Activated T-helper 1 cell treated with anti-CD3 and anti-CD28 coated beads, Interleukin-12 subunit alpha, Interleukin-12 subunit beta, Interleukin-2, Interleukin-4 antibody, amounts not matched to agents 30 ng/mL and 10 ng/mL and 1 ng/mL, durations not matched to agents 14 hours and 24 hours and 36 hours (primary cell): Measurements from ENCODE around the gene LRRC3. TPM values are rescaled to one million over a fixed set of nuclear protein-coding genes. Genes with fewer than 3 reads are reported as not detected.
"Not testable (repeated sequence)": the region's sequence is repeated elsewhere in the genome, so short reads cannot be mapped to it uniquely, and the experiment has no call there.

Source experiments
- DNase-seq: peaks from one replicate; pipeline ENCODE4 v3.0.0; 2021; ENCODE audit warnings: low spot score
- H3K27ac Mint-ChIP-seq: one replicate; pipeline ENCODE4 v1.8.0; 2021; ENCODE audit warnings: mild to moderate bottlenecking, mixed read lengths
- H3K27me3 Mint-ChIP-seq: one replicate; pipeline ENCODE4 v1.8.0; 2022; ENCODE audit warnings: mild to moderate bottlenecking, moderate library complexity, mixed read lengths; ENCODE audit not compliant: insufficient read depth
- H3K36me3 Mint-ChIP-seq: one replicate; pipeline ENCODE4 v1.8.0; 2021; ENCODE audit warnings: low read depth, mixed read lengths
- H3K4me1 Mint-ChIP-seq: one replicate; pipeline ENCODE4 v1.8.0; 2021; ENCODE audit warnings: low read depth, mixed read lengths
- H3K4me3 Mint-ChIP-seq: one replicate; pipeline ENCODE4 v1.8.0; 2021; ENCODE audit warnings: mild to moderate bottlenecking, moderate library complexity, mixed read lengths
- H3K9me3 Mint-ChIP-seq: one replicate; pipeline ENCODE4 v1.8.0; 2021; ENCODE audit warnings: mixed read lengths
- intact Hi-C: fragments of 100-400 bp; cut with micrococcal nuclease; formaldehyde crosslinking; loops from one replicate; pipeline ENCODE4 v1.15.1; 2024
- total RNA-seq: library from RNA; stranded (reverse); gene quantifications from 2 replicates; pipeline ENCODE4 v1.2.3, GENCODE V29; 2022

Gene LRRC3
- total RNA-seq, 1 donor from 2014 or later = 1.9 TPM

- no peaks in the 10 kb centered on the region for H3K4me1 Mint-ChIP-seq
- H3K27ac Mint-ChIP-seq = no peak overlapping the region
Measured at GRCh38 chr21:44498280-44499210, 43.2 kb downstream of the LRRC3 start.

DNA sequence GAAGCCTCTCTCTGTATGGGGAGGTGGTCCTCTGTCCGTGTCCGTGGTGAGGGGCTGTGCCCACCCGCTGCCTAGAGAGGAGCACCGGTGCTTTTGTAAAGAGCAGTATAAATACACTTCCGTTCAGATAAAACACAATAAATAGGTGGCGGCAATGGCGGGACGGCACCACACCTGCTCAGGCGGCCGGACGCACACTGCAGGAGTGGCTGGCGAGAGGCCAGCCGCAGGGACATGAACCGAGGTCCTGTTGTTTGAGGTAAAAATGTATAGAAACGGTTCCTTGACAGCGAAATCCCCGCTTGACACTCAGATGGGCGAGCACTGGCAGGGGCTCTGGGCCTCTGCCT lies 43.9 kb downstream of the LRRC3 start:
- no peaks in the 10 kb centered on the region for H3K36me3 Mint-ChIP-seq
- DNase-seq = no peak
- H3K4me3 Mint-ChIP-seq = no peak overlapping the region
- H3K9me3 Mint-ChIP-seq = no peaks in the 10 kb centered on the region
- H3K27me3 Mint-ChIP-seq = peaks cover 6% of the 10 kb centered on the region
- H3K27ac Mint-ChIP-seq = no peak overlapping the region
- intact Hi-C loops = no loop called here
- no peaks in the 10 kb centered on the region for H3K4me1 Mint-ChIP-seq

More at GRCh38 chr21:44498280-44499210, 43.2 kb downstream of the LRRC3 start:
- Mint-ChIP-seq H3K36me3 (no peaks in the 10 kb centered on the region), H3K27me3 (peaks cover 6% of the 10 kb centered on the region), H3K9me3 (no peaks in the 10 kb centered on the region), H3K4me3 (no peak overlapping the region)
- DNase-seq = no peak
- intact Hi-C loops = no loop called here

DNA sequence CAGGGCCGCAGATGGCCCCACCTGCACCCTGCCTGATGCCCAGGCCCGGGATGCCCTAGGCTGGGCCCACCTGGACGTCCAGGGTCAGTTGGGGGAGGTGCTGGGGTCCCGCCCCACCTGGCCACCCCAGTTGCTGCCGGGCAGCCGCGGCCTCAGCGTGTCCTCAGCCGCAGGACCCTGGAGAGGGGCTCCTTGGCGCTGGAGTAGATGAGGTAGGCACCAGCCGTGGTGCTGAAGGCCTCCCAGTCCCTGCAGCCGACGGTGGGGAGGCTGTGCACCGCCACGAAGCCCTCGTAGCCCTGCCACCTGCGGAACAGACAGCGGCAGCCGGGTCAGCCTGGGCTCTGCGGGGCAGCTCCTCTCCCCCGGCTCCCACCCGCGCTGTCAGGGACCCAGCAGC lies 44.3 kb downstream of the LRRC3 start:
- no peak for DNase-seq
- H3K27ac Mint-ChIP-seq = no peak overlapping the region
- no peaks in the 10 kb centered on the region for H3K9me3 Mint-ChIP-seq
- H3K4me1 Mint-ChIP-seq = no peaks in the 10 kb centered on the region
- intact Hi-C loops = no loop called here
- H3K4me3 Mint-ChIP-seq = no peak overlapping the region
- peaks cover 6% of the 10 kb centered on the region for H3K27me3 Mint-ChIP-seq
- H3K36me3 Mint-ChIP-seq = no peaks in the 10 kb centered on the region

DNA sequence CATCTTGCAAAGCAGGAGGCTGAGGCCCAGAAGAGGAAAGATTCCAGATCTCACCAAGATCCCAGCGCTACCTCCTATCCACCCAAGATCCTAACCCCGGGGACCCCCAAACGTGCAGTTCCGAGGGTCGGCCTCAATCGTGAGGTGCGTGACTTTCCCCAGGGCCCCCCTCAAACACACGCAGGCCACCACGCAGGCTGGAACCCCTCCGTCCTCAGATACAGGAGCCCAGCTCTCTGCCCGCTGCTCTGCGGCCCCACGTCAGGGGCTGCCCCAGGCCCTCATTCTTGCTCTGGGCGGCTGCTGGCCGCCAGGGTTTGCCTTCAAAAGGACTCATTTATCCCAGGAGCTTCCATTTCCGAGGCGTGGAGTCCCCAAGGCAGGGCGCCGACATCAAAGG lies 44.8 kb downstream of the LRRC3 start:
- Mint-ChIP-seq H3K9me3 (no peaks in the 10 kb centered on the region), H3K4me1 (no peaks in the 10 kb centered on the region), H3K27ac (no peak overlapping the region), H3K36me3 (no peaks in the 10 kb centered on the region), H3K27me3 (peaks cover 6% of the 10 kb centered on the region), H3K4me3 (no peak overlapping the region)
- DNase-seq = no peak
- intact Hi-C loops = no loop called here

DNA sequence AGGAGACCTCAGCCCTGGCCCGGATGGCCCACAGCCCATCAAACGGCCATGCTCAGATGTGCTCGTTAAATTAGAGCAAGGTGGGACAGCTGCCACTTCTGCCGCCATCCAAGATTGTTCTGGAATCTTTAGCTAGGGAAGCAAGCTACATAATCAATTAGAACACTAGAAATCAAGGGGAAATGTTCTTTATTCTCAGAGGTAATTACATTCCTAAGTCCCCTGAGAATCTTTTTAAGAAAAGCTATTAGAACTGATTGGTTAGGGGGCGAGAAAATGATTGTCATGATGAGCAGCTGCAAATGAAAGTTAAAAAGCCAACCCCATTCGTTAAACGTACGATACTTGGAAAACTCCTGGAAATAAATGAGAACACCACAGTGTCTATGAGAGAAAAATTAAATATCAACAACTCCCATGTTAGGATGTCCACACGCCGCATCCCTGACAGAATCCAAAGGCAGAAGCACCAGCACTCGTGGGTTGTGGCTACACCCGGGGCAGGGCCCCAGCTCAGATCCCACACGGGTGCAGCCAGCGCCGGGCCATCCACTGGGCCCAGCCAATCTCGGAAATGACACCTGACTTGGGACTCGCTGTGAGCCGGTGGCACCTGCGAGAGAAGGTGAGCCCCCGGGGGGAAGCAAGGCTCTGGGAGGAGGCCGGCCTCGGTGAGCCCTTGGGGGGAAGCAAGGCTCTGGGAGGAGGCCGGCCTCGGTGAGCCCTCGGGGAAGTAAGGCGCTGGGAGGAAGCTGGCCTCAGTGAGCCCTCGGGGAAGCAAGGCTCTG lies 47.1 kb downstream of the LRRC3 start:
- Mint-ChIP-seq H3K27me3 (peaks cover under 1% of the 10 kb centered on the region), H3K4me1 (no peaks in the 10 kb centered on the region), H3K4me3 (no peak overlapping the region), H3K36me3 (no peaks in the 10 kb centered on the region), H3K27ac (no peak overlapping the region), H3K9me3 (no peaks in the 10 kb centered on the region)
- DNase-seq = no peak
- intact Hi-C loops = no loop called here

GRCh38 chr21:44503006-44503889 lies 47.9 kb downstream of the LRRC3 start:
- H3K36me3 Mint-ChIP-seq, H3K4me1 Mint-ChIP-seq, H3K27ac Mint-ChIP-seq, H3K4me3 Mint-ChIP-seq, DNase-seq, H3K9me3 Mint-ChIP-seq, intact Hi-C loops, H3K27me3 Mint-ChIP-seq: not testable (repeated sequence)

DNA sequence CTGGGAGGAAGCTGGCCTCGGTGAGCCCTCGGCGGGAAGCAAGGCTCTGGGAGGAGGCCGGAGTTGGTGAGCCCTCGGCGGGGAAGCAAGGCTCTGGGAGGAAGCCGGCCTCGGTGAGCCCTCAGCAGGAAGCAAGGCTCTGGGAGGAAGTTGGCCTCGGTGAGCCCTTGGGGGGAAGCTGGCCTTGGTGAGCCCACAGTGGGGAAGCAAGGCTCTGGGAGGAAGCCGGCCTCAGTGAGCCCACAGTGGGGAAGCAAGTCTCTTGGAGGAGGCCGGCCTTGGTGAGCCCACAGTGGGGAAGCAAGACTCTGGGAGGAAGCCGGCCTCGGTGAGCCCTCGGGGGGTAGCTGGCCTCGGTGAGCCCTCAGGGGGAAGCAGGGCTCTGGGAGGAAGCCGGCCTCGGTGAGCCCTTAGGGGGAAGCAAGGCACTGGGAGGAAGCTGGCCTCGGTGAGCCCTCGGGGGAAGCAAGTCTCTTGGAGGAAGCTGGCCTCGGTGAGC lies 48.6 kb downstream of the LRRC3 start:
- no peaks in the 10 kb centered on the region for H3K4me1 Mint-ChIP-seq

GRCh38 chr21:44505673-44506278 lies 50.5 kb downstream of the LRRC3 start:
- Mint-ChIP-seq H3K4me3 (no peak overlapping the region), H3K27ac (no peak overlapping the region), H3K27me3 (peaks cover 3% of the 10 kb centered on the region), H3K4me1 (no peaks in the 10 kb centered on the region), H3K36me3 (no peaks in the 10 kb centered on the region), H3K9me3 (no peaks in the 10 kb centered on the region)
- intact Hi-C loops = no loop called here
- no peak for DNase-seq

More for the DNA sequence above, 48.6 kb downstream of the LRRC3 start:
- peaks cover 3% of the 10 kb centered on the region for H3K27me3 Mint-ChIP-seq
- H3K9me3 Mint-ChIP-seq = no peaks in the 10 kb centered on the region
- no peak for DNase-seq
- H3K36me3 Mint-ChIP-seq = no peaks in the 10 kb centered on the region
- no peak overlapping the region for H3K4me3 Mint-ChIP-seq
- intact Hi-C loops = no loop called here
- no peak overlapping the region for H3K27ac Mint-ChIP-seq

GRCh38 chr21:44506279-44507255 lies 51.3 kb downstream of the LRRC3 start:
- no peaks in the 10 kb centered on the region for H3K36me3 Mint-ChIP-seq
- intact Hi-C loops = no loop called here
- H3K4me1 Mint-ChIP-seq = no peaks in the 10 kb centered on the region
- H3K9me3 Mint-ChIP-seq = no peaks in the 10 kb centered on the region
- no peak for DNase-seq
- H3K4me3 Mint-ChIP-seq = no peak overlapping the region
- no peak overlapping the region for H3K27ac Mint-ChIP-seq
- H3K27me3 Mint-ChIP-seq = peaks cover 6% of the 10 kb centered on the region

GRCh38 chr21:44507673-44508425 lies 52.5 kb downstream of the LRRC3 start:
- intact Hi-C loops = no loop called here
- Mint-ChIP-seq H3K36me3 (no peaks in the 10 kb centered on the region), H3K9me3 (no peaks in the 10 kb centered on the region), H3K27ac (no peak overlapping the region), H3K4me3 (no peak overlapping the region), H3K4me1 (no peaks in the 10 kb centered on the region), H3K27me3 (peaks cover 6% of the 10 kb centered on the region)
- DNase-seq = no peak

GRCh38 chr21:44508426-44508710 lies 53.1 kb downstream of the LRRC3 start:
- intact Hi-C loops = no loop called here
- Mint-ChIP-seq H3K36me3 (no peaks in the 10 kb centered on the region), H3K9me3 (no peaks in the 10 kb centered on the region), H3K4me1 (no peaks in the 10 kb centered on the region), H3K27ac (no peak overlapping the region), H3K4me3 (no peak overlapping the region), H3K27me3 (peaks cover 6% of the 10 kb centered on the region)
- no peak for DNase-seq
